GM12892 (cell line): ENCODE results near the gene SEC11C.

Experiments
- POLR2A ChIP-seq: IDR thresholded peaks from 2 replicates; pipeline ENCODE4 v1.6.1; 2011; ENCODE audit warnings: low read depth, low read length, control low read depth
- TAF1 ChIP-seq: IDR thresholded peaks from 2 replicates; pipeline ENCODE4 v1.6.1; 2011; ENCODE audit warnings: low read depth, mild to moderate bottlenecking, control low read depth, low read length, borderline replicate concordance

GRCh38 chr18:59143441-59143840 lies 3.8 kb downstream of the SEC11C start:
- TF ChIP-seq TAF1: no peak
- no peak for TF ChIP-seq POLR2A
